Endothelial cell (in vitro differentiated cells): Measurements from ENCODE around the gene OR9Q1. TPM values are rescaled to one million over a fixed set of nuclear protein-coding genes. Genes with fewer than 3 reads are reported as not detected.

Experiments used
- DNase-seq: peaks from one replicate; pipeline ENCODE4 v3.0.0; 2021; ENCODE audit warnings: low spot score
- H3K27ac Mint-ChIP-seq: one replicate; pipeline ENCODE4 v1.8.0; 2021; ENCODE audit warnings: mixed read lengths, inconsistent platforms; ENCODE audit not compliant: unreplicated experiment
- H3K27me3 Mint-ChIP-seq: one replicate; pipeline ENCODE4 v1.8.0; 2021; ENCODE audit warnings: mild to moderate bottlenecking, moderate library complexity, mixed read lengths, inconsistent platforms; ENCODE audit not compliant: unreplicated experiment
- H3K36me3 Mint-ChIP-seq: one replicate; pipeline ENCODE4 v1.8.0; 2021; ENCODE audit warnings: mild to moderate bottlenecking, low read depth, mixed read lengths, inconsistent platforms; ENCODE audit not compliant: unreplicated experiment
- H3K4me1 Mint-ChIP-seq: one replicate; pipeline ENCODE4 v1.8.0; 2021; ENCODE audit warnings: mild to moderate bottlenecking, mixed read lengths, inconsistent platforms; ENCODE audit not compliant: unreplicated experiment
- H3K4me3 Mint-ChIP-seq: one replicate; pipeline ENCODE4 v1.8.0; 2021; ENCODE audit warnings: mild to moderate bottlenecking, mixed read lengths, inconsistent platforms; ENCODE audit not compliant: unreplicated experiment
- H3K9me3 Mint-ChIP-seq: one replicate; pipeline ENCODE4 v1.8.0; 2021; ENCODE audit warnings: mixed read lengths, inconsistent platforms; ENCODE audit not compliant: unreplicated experiment
- CTCF ChIP-seq: fragments of 200-600 bp; sonication (generic); IDR thresholded peaks from one replicate; pipeline ENCODE4 v1.5.0; 2021; ENCODE audit warnings: antibody characterized with exemption; ENCODE audit not compliant: unreplicated experiment
- total RNA-seq: library from RNA; stranded (reverse); fragmentation: NEBNext Ultra II Directional; extraction: Animal tissue kit (Norgen Biotek cat#: 25700); gene quantifications from one replicate; pipeline ENCODE4 v1.2.1, GENCODE V29; 2021; ENCODE audit not compliant: unreplicated experiment

OR9Q1 gene
- total RNA-seq, 1 donor from 2014 or later = not detected

GRCh38 chr11:58028687-58029411, 5.2 kb downstream of the OR9Q1 start:
- no peak overlapping the region for H3K4me3 Mint-ChIP-seq
- H3K36me3 Mint-ChIP-seq = no peaks in the 10 kb centered on the region
- no peak for DNase-seq
- H3K27me3 Mint-ChIP-seq = peaks cover 5% of the 10 kb centered on the region
- no peaks in the 10 kb centered on the region for H3K9me3 Mint-ChIP-seq
- no peak for TF ChIP-seq CTCF
- H3K27ac Mint-ChIP-seq = no peak overlapping the region
- H3K4me1 Mint-ChIP-seq = peaks cover 17% of the 10 kb centered on the region

GRCh38 chr11:58030653-58031052, 7.0 kb downstream of the OR9Q1 start, which contains the start of gene OR6Q1:
OR6Q1 (plus strand) TSS chr11:58030953; CDS start chr11:58030953, 0 bp downstream.
- Mint-ChIP-seq H3K4me3 (no peak within 1 kb of the TSS), H3K27me3 (peaks cover 5% of the 10 kb centered on the region), H3K4me1 (peaks cover 6% of the 10 kb centered on the region), H3K36me3 (no peaks in the 10 kb centered on the region), H3K9me3 (no peaks in the 10 kb centered on the region), H3K27ac (no peak within 1 kb of the TSS)
- DNase-seq = no peak
- no peak for TF ChIP-seq CTCF

GRCh38 chr11:58034471-58034870, 10.8 kb downstream of the OR9Q1 start:
- H3K27me3 Mint-ChIP-seq = peaks cover 4% of the 10 kb centered on the region
- no peak for TF ChIP-seq CTCF
- H3K4me3 Mint-ChIP-seq = no peak overlapping the region
- H3K27ac Mint-ChIP-seq = no peak overlapping the region
- DNase-seq = no peak
- H3K4me1 Mint-ChIP-seq = no peaks in the 10 kb centered on the region
- no peaks in the 10 kb centered on the region for H3K9me3 Mint-ChIP-seq
- H3K36me3 Mint-ChIP-seq = no peaks in the 10 kb centered on the region

- DNase-seq = no peak
- Mint-ChIP-seq H3K9me3 (no peaks in the 10 kb centered on the region), H3K36me3 (no peaks in the 10 kb centered on the region), H3K4me3 (no peak overlapping the region), H3K4me1 (no peaks in the 10 kb centered on the region), H3K27me3 (no peaks in the 10 kb centered on the region), H3K27ac (no peak overlapping the region)
- no peak for TF ChIP-seq CTCF
Measured at GRCh38 chr11:58039589-58039988, 15.9 kb downstream of the OR9Q1 start.

GRCh38 chr11:58043379-58043778, 19.7 kb downstream of the OR9Q1 start:
- TF ChIP-seq CTCF = no peak
- H3K9me3 Mint-ChIP-seq = no peaks in the 10 kb centered on the region
- H3K27me3 Mint-ChIP-seq = no peaks in the 10 kb centered on the region
- H3K27ac Mint-ChIP-seq = no peak overlapping the region
- H3K4me1 Mint-ChIP-seq = no peaks in the 10 kb centered on the region
- no peaks in the 10 kb centered on the region for H3K36me3 Mint-ChIP-seq
- no peak for DNase-seq
- no peak overlapping the region for H3K4me3 Mint-ChIP-seq
